Breast epithelium (tissue), 4 donors: ENCODE data around the gene CCDC7. TPM values are rescaled to one million over a fixed set of nuclear protein-coding genes. Genes with fewer than 3 reads are reported as not detected.
"Not testable (repeated sequence)": the region's sequence is repeated elsewhere in the genome, so short reads cannot be mapped to it uniquely, and the experiment has no call there.

Experiments
- DNase-seq, 2 donors: peaks; one replicate each; pipeline ENCODE4 v3.0.0-alpha.2; 2019; ENCODE audit warnings: low spot score in 2 of 2
- H3K27ac ChIP-seq, 2 donors: fragments of 200-600 bp; sonication (generic) in 1 of 2; one replicate each; pipeline ENCODE4 v1.5.1; 2016 to 2019; ENCODE audit warnings: mild to moderate bottlenecking in 1 of 2
- H3K27me3 ChIP-seq, 2 donors: fragments of 200-600 bp; sonication (generic) in 1 of 2; one replicate each; pipeline versions ENCODE4 v1.5.1 to v1.6.0; 2017 to 2019; ENCODE audit warnings: control low read depth in 1 of 2, mild to moderate bottlenecking in 1 of 2
- H3K36me3 ChIP-seq: fragments of 200-600 bp; one replicate; pipeline ENCODE4 v1.5.1; 2019
- H3K4me1 ChIP-seq, 2 donors: fragments of 200-600 bp; sonication (generic); one replicate each; pipeline ENCODE4 v1.5.1; 2016 to 2019; ENCODE audit warnings: control low read depth in 1 of 2
- H3K4me3 ChIP-seq, 3 donors: fragments of 200-600 bp; sonication (generic); 1 replicate in 2 of 3; 2 replicates in 1 of 3; pipeline ENCODE4 v1.5.1; 2016 to 2019; ENCODE audit warnings: mild to moderate bottlenecking in 3 of 3, moderate library complexity in 2 of 3
- H3K9me3 ChIP-seq, 2 donors: fragments of 200-600 bp; sonication (generic) in 1 of 2; one replicate each; pipeline ENCODE4 v1.5.1; 2016 to 2019; ENCODE audit warnings: control low read depth in 1 of 2
- CTCF ChIP-seq, 3 donors: fragments of 450-650 bp; IDR thresholded peaks; one replicate each; pipeline ENCODE4 v1.5.1; 2016 to 2017; ENCODE audit warnings: antibody characterized with exemption in 3 of 3, mild to moderate bottlenecking in 3 of 3, moderate library complexity in 3 of 3
- POLR2A ChIP-seq: fragments of 450-650 bp; IDR thresholded peaks from one replicate; pipeline ENCODE4 v1.6.1; 2016; ENCODE audit warnings: antibody characterized with exemption, mild to moderate bottlenecking, moderate library complexity
- POLR2AphosphoS5 ChIP-seq, 3 donors: sonication (generic); formaldehyde crosslinking; IDR thresholded peaks; one replicate each; pipeline ENCODE4 v1.6.1; 2017; ENCODE audit warnings: antibody characterized with exemption in 3 of 3
- intact Hi-C: fragments of 100-400 bp; cut with DNase I; formaldehyde crosslinking; loops from one replicate; pipeline ENCODE4 v1.15.1; 2023; ENCODE audit warnings: low total_unique reads
- total RNA-seq, 3 donors: library from RNA; depleted of rRNA; stranded (reverse); fragments of >200 nt; gene quantifications; one replicate each; pipeline ENCODE4 v1.1.0, GENCODE V29; 2016

CCDC7 gene
- total RNA-seq, 3 donors from 2014 or later, result 16.3 to 46.7 (median 34.7) TPM

- TF ChIP-seq POLR2A (no peak), CTCF (IDR thresholded peaks at IDR 0.05) (no peak), POLR2AphosphoS5 (IDR thresholded peaks at IDR 0.05) (no peak)
- H3K9me3 ChIP-seq, result no peaks in the 10 kb centered on the region
- H3K27ac ChIP-seq, result no peak overlapping the region
- H3K36me3 ChIP-seq, result no peaks in the 10 kb centered on the region
- intact Hi-C loops, result no loop called here
- DNase-seq, result no peak
- H3K4me1 ChIP-seq, result no peaks in the 10 kb centered on the region
- no peak overlapping the region for H3K4me3 ChIP-seq
- H3K27me3 ChIP-seq, result no peaks in the 10 kb centered on the region
Observed at GRCh38 chr10:32889631-32890212, 443.8 kb downstream of the CCDC7 start.

- no peaks in the 10 kb centered on the region for H3K4me1 ChIP-seq
- H3K4me3 ChIP-seq, result no peak overlapping the region
- TF ChIP-seq CTCF (IDR thresholded peaks at IDR 0.05) (no peak), POLR2A (no peak), POLR2AphosphoS5 (IDR thresholded peaks at IDR 0.05) (no peak)
- no peaks in the 10 kb centered on the region for H3K36me3 ChIP-seq
- no peak overlapping the region for H3K27ac ChIP-seq
- no peak for DNase-seq
- no peaks in the 10 kb centered on the region for H3K9me3 ChIP-seq
- intact Hi-C loops, result no loop called here
- H3K27me3 ChIP-seq, result no peaks in the 10 kb centered on the region
Observed at GRCh38 chr10:32890444-32890843, 444.5 kb downstream of the CCDC7 start.

DNA sequence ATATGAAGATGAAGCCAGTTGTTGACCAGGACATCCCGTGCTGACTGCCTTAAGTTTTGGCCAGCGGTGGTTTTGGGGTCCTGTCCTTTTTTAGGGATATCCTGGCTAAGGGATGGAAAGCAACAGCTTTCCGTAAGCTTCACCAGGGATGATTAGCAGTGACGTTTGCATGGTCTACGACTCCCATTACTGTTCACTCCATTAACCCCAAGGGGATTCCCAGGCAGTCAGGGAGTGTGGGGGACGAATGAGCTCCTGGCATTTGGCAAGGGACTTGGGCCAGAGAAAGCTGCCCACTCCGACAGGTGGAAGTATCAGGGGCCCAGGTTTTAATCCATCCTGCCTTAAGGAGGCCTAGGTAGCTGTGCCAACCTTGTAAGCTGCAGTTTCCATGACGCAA, 445.3 kb downstream of the CCDC7 start:
- TF ChIP-seq POLR2AphosphoS5 (IDR thresholded peaks at IDR 0.05) (no peak), POLR2A (no peak), CTCF (IDR thresholded peaks at IDR 0.05) (no peak)
- H3K27me3 ChIP-seq, result no peaks in the 10 kb centered on the region
- no peaks in the 10 kb centered on the region for H3K4me1 ChIP-seq
- no peak overlapping the region for H3K4me3 ChIP-seq
- intact Hi-C loops, result no loop called here
- H3K27ac ChIP-seq, result no peak overlapping the region
- no peak for DNase-seq
- no peaks in the 10 kb centered on the region for H3K9me3 ChIP-seq
- H3K36me3 ChIP-seq, result no peaks in the 10 kb centered on the region

DNA sequence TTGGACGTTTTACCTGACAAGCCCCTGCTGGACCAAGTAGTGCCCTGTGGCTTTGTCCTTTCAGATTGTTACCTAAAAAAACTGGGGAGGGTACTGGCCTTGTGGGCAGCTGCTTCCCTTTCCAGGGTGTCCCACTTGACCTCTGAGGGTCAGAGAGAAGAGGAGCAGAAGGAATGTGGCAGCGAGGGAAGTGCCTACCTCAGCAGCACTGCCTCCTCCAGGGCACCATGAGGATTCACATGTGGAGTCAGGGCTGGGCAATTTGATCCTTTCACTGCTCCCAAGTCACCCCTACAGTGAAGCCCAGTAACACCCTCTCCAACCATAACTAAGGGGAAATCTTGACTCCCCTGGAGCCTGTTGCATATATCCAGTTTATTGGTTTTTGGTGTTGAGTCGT, 447.5 kb downstream of the CCDC7 start:
- intact Hi-C loops, result no loop called here
- no peaks in the 10 kb centered on the region for H3K36me3 ChIP-seq
- H3K27ac ChIP-seq, result no peak overlapping the region
- no peaks in the 10 kb centered on the region for H3K9me3 ChIP-seq
- no peaks in the 10 kb centered on the region for H3K4me1 ChIP-seq
- TF ChIP-seq POLR2A (no peak), CTCF (IDR thresholded peaks at IDR 0.05) (no peak), POLR2AphosphoS5 (IDR thresholded peaks at IDR 0.05) (no peak)
- DNase-seq, result no peak
- H3K27me3 ChIP-seq, result no peaks in the 10 kb centered on the region
- no peak overlapping the region for H3K4me3 ChIP-seq

- DNase-seq, result no peak
- H3K36me3 ChIP-seq, result no peaks in the 10 kb centered on the region
- no peak overlapping the region for H3K27ac ChIP-seq
- no peak overlapping the region for H3K4me3 ChIP-seq
- no peaks in the 10 kb centered on the region for H3K4me1 ChIP-seq
- intact Hi-C loops, result no loop called here
- no peak for TF ChIP-seq CTCF (IDR thresholded peaks at IDR 0.05)
- TF ChIP-seq POLR2A, result no peak
- no peak for TF ChIP-seq POLR2AphosphoS5 (IDR thresholded peaks at IDR 0.05)
- H3K9me3 ChIP-seq, result no peaks in the 10 kb centered on the region
- no peaks in the 10 kb centered on the region for H3K27me3 ChIP-seq
Observed at GRCh38 chr10:32893916-32894664, 448.1 kb downstream of the CCDC7 start.

GRCh38 chr10:32895200-32895968, 449.4 kb downstream of the CCDC7 start:
- H3K4me3 ChIP-seq, intact Hi-C loops, H3K4me1 ChIP-seq, H3K27me3 ChIP-seq, H3K27ac ChIP-seq, H3K9me3 ChIP-seq, DNase-seq, H3K36me3 ChIP-seq: not testable (repeated sequence)
